GM18517 (cell line): ENCODE results near the gene OR56A5.
"Not testable (repeated sequence)": the region's sequence is repeated elsewhere in the genome, so short reads cannot be mapped to it uniquely, and the experiment has no call there.

Source experiments
- ATAC-seq: cut with Tn5 transposase; IDR thresholded peaks from one replicate; pipeline ENCODE4 v1.9.1; 2021; ENCODE audit warnings: mild to moderate bottlenecking, moderate library complexity; ENCODE audit not compliant: unreplicated experiment

OR56A5 gene

DNA sequence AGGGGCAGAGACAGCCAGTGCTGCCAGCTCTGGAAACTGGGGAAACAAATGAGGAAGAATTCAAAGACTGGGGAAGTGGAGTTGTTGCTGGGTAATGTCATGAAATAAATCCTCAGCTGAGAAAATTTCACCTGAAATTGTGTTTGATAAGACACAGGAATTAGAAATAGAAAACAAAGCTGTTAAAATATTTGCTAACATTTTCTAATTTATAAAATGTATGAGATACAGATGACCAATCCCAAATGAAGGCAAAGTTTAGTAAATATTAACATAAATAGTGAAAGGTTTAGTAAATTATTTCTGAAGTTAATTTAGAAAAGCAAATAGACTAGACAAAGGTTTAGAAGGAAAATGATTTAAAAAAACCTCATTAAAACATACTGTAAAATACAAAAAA is at the start of gene OR56A5:
Gene OR56A5, minus strand, starts transcription at position 101 of the 400 bp plus-strand sequence. Its CDS starts 0 bp downstream, at position 101.
- no peak for ATAC-seq

DNA sequence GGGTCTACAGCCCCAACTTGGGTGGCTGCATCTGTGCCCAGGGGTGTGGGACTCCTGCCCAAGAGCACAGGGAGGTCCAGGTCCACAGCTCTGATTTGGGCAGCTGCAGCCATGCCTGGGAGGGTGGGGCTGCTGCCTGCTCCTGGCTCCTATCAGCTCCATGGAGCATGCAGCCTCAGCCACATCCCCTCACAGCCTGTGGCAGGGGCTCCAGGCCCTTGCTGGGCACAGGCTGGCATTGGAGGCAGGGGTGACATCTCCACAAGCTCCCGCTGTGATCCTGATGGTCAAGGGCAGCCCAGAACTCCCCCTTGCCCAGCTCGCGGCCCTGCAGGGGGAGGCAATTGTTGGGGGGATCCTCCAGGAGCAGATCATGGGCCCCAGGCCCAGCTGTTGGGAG is 44.7 kb upstream of the OR56A5 start:
- ATAC-seq = no peak

DNA sequence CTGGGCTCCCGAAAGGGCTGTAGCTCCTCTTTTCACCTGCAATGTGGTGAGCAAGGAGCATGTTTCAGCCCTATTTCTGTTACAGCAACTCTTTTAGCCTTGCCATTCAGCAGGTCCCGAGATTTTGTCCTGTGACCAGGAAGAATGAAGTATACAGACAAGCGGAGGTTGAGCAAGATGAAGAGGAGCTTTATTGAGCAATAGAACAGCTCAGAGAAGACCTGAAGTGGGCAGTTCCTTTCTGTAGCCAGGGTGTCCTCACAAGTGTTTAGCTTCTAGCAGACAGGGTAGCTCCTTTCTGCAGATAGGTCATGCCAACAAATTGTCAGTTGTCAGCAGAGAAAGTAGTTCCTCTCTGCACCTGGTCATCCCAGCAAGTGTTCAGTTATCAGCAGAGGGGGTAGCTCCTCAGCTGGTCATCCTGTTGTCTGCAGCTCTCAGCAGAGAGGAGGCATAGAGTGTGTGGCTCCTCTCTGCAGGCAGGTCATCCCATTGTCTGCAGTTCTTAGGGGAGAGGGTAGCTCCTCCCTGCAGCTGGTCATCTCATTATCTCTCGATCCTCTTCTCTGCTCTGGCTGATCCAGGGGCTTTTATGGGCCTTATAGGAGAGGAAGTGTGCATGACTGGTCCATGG is 43.9 kb upstream of the OR56A5 start:
- no peak for ATAC-seq

DNA sequence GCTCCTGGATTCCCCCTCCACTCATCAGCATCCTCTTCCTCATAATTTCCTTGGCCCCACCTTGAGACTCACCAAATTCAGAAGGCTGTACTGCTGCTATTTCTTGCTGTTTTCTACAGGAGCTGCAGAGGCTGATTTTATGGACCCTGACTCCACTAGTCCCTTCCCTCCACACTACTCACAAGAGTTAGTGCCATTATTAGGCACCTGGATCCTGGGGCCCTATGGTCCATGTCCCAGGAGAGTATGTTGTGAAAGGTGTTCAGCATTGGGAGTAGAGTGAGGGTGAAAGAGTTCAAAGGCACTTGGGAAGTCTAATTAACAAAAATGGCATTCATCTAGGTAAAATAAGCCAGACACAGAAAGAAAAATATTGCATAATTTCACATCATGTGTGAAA is 38.6 kb upstream of the OR56A5 start, which contains the start of gene OR56A4:
Gene OR56A4, minus strand, starts transcription at position 101 of the 400 bp plus-strand sequence. CDS start 3,954 bp downstream, outside the sequence.
- no peak for ATAC-seq

DNA sequence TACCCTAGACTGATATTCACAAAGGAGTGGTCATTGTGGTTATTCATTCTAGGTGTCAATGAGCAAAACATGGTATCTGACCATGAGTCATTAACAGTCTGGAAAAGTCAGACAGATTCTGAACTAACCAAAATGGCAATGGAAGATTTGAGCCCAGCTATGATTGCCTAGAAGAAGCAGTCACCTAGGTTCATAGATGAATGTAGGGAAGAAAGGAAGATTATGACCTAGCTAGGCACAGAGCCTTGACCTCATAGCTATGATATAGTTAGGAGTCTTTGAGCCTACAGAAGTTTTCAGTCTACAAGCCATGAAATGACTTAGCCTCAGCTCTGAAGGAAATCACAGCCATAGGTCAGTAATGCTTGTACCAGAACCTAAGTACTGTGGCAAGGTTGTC is 38.1 kb upstream of the OR56A5 start:
- ATAC-seq = no peak

GRCh38 chr11:6002202-6002699 is 34.0 kb upstream of the OR56A5 start:
- ATAC-seq = no peak

DNA sequence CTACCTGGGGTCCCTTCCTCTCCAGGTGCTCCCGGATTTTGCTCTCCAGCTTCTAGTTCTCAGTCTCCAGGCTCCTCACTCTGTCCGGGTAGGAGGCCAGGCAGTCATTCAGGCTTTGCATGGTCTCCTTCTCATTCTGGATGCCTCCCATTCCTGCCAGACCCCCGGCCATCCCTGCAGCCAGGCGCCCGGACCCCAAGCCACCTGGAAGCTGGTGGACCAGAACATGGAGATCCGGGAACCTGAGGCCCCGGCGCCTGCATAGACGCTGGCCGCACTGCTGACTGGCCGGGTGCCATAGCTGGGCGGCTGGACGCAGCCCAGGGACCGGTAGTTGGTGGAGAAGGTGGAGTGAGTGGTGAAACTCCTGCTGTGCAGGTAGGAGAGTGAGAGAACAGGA is 26.5 kb upstream of the OR56A5 start:
- ATAC-seq = no peak

DNA sequence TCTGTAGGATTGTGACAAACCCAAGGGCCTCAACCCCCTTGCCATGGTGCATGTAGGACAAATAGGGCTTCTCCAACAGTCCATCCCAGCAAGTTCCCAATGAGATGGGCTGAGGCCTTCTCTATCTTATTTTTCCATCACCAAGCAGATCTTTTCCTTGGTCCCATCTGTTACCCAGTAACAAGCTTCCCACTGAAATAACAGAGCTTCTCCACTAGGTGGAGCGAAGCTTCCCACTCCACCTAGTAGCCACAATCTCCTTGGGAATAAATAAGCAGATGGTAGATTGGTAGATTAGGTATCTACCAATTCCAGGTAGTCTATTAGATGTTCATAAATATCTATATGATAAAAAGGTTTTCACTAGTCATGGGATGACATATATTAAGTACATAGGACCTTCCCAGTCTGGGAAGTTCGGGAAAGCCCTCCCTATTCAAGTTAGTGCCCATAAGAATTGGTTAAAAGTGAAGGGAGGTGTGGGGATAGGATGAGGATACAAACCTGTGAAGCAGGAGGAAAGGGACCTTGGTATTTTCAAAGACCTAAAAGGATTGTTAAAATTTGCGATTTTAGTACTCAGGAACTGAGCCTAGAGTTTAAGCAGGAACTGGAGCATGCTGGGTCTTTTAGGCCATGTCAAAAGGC is 24.4 kb upstream of the OR56A5 start:
- ATAC-seq = no peak

GRCh38 chr11:5992150-5992549 is 23.9 kb upstream of the OR56A5 start:
- no peak for ATAC-seq

- no peak for ATAC-seq
Observed at GRCh38 chr11:5989203-5989602, 20.9 kb upstream of the OR56A5 start.

GRCh38 chr11:5986885-5987284 is 18.6 kb upstream of the OR56A5 start, which contains the start of gene OR52L1:
OR52L1 (minus strand) TSS chr11:5986985; CDS start chr11:5986930, 55 bp downstream.
- ATAC-seq = no peak

- ATAC-seq = no peak
Observed at GRCh38 chr11:5983443-5983842, 15.1 kb upstream of the OR56A5 start.

DNA sequence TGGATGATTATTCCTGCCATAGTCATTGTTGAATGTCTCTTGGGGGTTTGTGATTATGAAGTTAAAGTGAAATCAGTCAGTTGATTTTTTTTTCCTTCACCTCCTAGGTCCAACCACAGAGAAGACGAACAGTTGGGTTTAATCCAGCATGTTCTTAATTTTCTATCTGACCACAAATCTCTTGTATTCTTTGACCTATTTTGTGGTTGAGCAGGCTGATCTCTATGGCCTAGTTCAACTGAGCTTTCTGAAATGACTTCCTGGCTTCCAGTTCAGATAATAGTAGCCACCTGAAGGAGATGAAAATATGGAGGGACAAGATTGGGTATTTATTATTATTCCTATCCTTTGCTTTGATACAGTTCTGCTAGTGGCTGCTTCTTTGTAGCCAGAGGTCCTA is 5.2 kb upstream of the OR56A5 start:
- no peak for ATAC-seq

DNA sequence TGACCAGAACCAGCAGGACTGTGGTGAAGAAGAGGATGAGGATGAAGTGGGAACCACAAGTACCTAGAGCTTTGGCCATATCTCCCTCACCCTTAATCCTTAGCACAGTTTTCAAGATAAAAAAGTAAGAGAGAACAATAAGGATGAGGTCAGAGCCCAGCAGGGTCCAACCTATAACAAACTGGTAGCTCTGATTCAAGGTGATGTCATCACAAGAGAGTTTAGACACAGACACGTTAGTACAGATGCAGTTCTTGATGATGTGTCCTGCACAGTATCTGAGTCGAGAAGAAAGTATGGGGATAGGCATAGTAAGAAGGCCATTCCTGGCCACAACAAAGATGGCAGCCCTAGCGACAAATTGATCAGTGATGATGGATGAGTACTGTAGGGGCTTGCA is 586 bp downstream of the OR56A5 start:
- no peak for ATAC-seq

DNA sequence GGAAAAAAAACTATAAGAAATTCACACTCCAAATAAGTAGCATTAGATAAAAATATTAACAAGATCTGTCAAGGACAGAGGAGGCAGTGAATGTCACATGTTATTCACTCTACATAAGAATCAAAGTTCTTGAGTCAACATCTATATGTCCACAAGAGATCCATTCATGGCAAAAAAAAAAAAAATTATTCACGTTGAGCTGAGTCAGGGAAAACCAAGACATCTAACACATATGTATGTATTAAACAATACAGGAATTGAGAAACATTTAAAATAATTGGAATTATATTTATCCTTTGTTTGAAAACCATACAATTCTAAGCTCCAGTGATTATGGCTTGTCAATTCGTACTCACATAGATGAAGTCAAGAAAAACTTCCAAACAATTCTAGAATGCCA is 1.3 kb downstream of the OR56A5 start:
- ATAC-seq = no peak

- ATAC-seq = not testable (repeated sequence)
Observed at GRCh38 chr11:5960704-5961320, 7.5 kb downstream of the OR56A5 start.

DNA sequence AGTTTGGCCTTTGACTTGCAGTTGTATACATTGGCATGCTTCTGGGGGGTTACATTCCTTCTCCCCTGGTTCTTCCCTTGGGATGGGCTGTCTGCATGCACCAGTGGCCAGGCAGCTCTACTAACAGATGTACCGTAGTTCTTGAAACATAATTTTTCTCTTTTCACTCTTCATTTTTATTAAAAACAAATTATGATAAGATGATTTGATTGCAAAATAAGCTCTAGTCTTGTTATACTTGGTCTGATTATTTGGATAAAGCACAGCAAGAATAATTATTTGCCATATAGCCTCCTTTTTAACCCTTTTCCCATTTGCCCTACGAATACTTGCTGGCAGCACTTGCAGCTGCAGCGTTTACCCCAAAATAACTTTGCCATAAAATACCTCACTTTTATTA is 12.7 kb downstream of the OR56A5 start:
- no peak for ATAC-seq

- no peak for ATAC-seq
Observed at GRCh38 chr11:5941951-5942350, 26.3 kb downstream of the OR56A5 start, which contains the start of gene OR56A3. OR56A3 (plus strand) TSS chr11:5942251; CDS start chr11:5947347, 5,096 bp downstream.

GRCh38 chr11:5940748-5941147 is 27.5 kb downstream of the OR56A5 start:
- no peak for ATAC-seq

DNA sequence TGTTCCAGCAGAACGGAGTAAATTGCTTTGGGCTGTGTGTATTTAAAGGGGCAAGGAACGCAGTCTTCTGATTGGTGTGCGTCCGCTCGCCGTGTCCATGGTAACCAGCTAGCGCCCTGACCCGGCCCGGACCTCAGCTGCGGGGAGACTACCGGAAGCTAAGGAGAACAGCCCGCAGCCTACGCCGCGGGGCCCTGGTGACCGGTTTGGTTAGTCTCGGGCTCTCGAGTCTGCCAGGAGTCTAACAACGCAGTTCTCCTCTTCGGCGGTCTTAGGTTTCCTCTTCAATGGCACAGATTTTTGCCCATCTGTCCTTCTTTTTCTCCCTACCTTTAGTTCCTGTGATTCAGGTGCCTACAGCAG is 29.7 kb downstream of the OR56A5 start:
- ATAC-seq = no peak

- no peak for ATAC-seq
Observed at GRCh38 chr11:5937868-5938602, 30.3 kb downstream of the OR56A5 start.
